ENCODE data around the gene SPOCK1. TPM values are rescaled to one million over a fixed set of nuclear protein-coding genes. Genes with fewer than 3 reads are reported as not detected.

The SPOCK1 gene
- total RNA-seq, 1 experiment from 2014 or later: 10.9 TPM

- Histone ChIP-seq H4K20me1 (ENCODE audit: control insufficient read depth, insufficient read depth, insufficient read length) (no peaks in the 10 kb centered on the region), H3K4ac (ENCODE audit: low read depth, low read length) (no peak overlapping the region), H2AFZ (ENCODE audit: low read length) (no peak overlapping the region), H3K56ac (ENCODE audit: insufficient read length, low read depth, low read length) (no peak overlapping the region), H3K27me3 (ENCODE audit: insufficient read depth, low read length) (no peaks in the 10 kb centered on the region), H3K4me1 (ENCODE audit: insufficient read depth, low read length) (no peaks in the 10 kb centered on the region; the same call in 1 of the 2 replicates), H3K9ac (ENCODE audit: extremely low read depth, insufficient read length, low read length) (no peak overlapping the region), H3K4me2 (ENCODE audit: insufficient read depth, insufficient read length, low read length) (no peak overlapping the region), H4K8ac (replicated peaks; ENCODE audit: insufficient read length, low read depth, low read length) (no peak overlapping the region), H3K27ac (ENCODE audit: insufficient read length, low read depth, low read length) (no peak overlapping the region), H2BK5ac (ENCODE audit: insufficient read length, low read length) (no peak overlapping the region), H3K79me1 (ENCODE audit: insufficient read depth, low read depth, low read length, poor library complexity, severe bottlenecking) (no peaks in the 10 kb centered on the region), H3K18ac (ENCODE audit: insufficient read length, low read depth, low read length) (no peak overlapping the region), H3K23me2 (ENCODE audit: insufficient read length, low read depth, low read length, poor library complexity, severe bottlenecking) (no peaks in the 10 kb centered on the region), H3K79me2 (ENCODE audit: insufficient read depth, low read length) (no peaks in the 10 kb centered on the region), H2BK12ac (ENCODE audit: insufficient read length, low read depth, low read length) (no peak overlapping the region), H3K9me3 (ENCODE audit: control insufficient read depth, low read depth, low read length) (no peaks in the 10 kb centered on the region), H3T11ph (ENCODE audit: low read length) (no peak overlapping the region), H4K5ac (ENCODE audit: insufficient read length, low read depth, low read length) (no peak overlapping the region), H2BK120ac (ENCODE audit: low read depth, low read length, poor library complexity, severe bottlenecking) (no peak overlapping the region), H2BK15ac (ENCODE audit: low read depth, low read length) (no peak overlapping the region), H3K14ac (ENCODE audit: insufficient read depth, low read length) (no peak overlapping the region), H3K23ac (ENCODE audit: insufficient read length, low read depth, low read length) (no peak overlapping the region), H2AK5ac (ENCODE audit: insufficient read length, low read length) (no peak overlapping the region), H2BK20ac (ENCODE audit: low read depth, low read length, poor library complexity, severe bottlenecking) (no peak overlapping the region), H4K91ac (ENCODE audit: insufficient read length, low read depth, low read length) (no peak overlapping the region)
- H3K36me3 Mint-ChIP-seq (ENCODE audit: insufficient read depth in 1 of 3, low read depth in 3 of 3): no peaks in the 10 kb centered on the region
- no peaks in the 10 kb centered on the region for H3K9me3 Mint-ChIP-seq
- no CpG with 5 or more reads among the region's 3 CpGs for WGBS (ENCODE audit: extremely low coverage, insufficient read length, low lambda C conversion rate)
- H3K27me3 Mint-ChIP-seq (ENCODE audit: low read depth): peaks cover 3% of the 10 kb centered on the region
- DNase-seq: no peak
- no peak overlapping the region for H3K4me3 Mint-ChIP-seq
- no peak for TF ChIP-seq CTCF (conservative IDR thresholded peaks at IDR 0.05)
- no peak overlapping the region; a peak in 2 of 7 replicates for H3K27ac Mint-ChIP-seq
- no peaks in the 10 kb centered on the region; a peak in 1 of 4 replicates for H3K4me1 Mint-ChIP-seq
Measured at GRCh38 chr5:137450759-137451158, 48.4 kb downstream of the SPOCK1 start.

Measured in H9 (cell line).